ENCODE measurements around the gene ABCB10.
A peak's percentile ranks its signal among the peaks of the same experiment; 100 is the strongest.
"Not testable (repeated sequence)": the region's sequence is repeated elsewhere in the genome, so short reads cannot be mapped to it uniquely, and the experiment has no call there.

Gene ABCB10

GRCh38 chr1:229558460-229559335 is at the start of gene ABCB10:
TSS of gene ABCB10 (minus strand) at chr1:229558707. CDS start at chr1:229558652, 55 bp downstream.
- DNase-seq (ENCODE audit: low spot score): peak; percentile 95

GRCh38 chr1:229607370-229607769 is 48.9 kb upstream of the ABCB10 start:
- DNase-seq (ENCODE audit: low spot score): no peak

GRCh38 chr1:229603371-229604005 is 45.0 kb upstream of the ABCB10 start:
- DNase-seq (ENCODE audit: low spot score): no peak

- DNase-seq (ENCODE audit: low spot score): no peak
Observed at GRCh38 chr1:229600229-229600628, 41.7 kb upstream of the ABCB10 start.

GRCh38 chr1:229599218-229599954 is 40.9 kb upstream of the ABCB10 start:
- DNase-seq (ENCODE audit: low spot score): no peak

- no peak for DNase-seq (ENCODE audit: low spot score)
Observed at GRCh38 chr1:229597877-229598276, 39.4 kb upstream of the ABCB10 start.

GRCh38 chr1:229596925-229597699 is 38.6 kb upstream of the ABCB10 start:
- DNase-seq (ENCODE audit: low spot score): peak; percentile 80

GRCh38 chr1:229595876-229596275 is 37.4 kb upstream of the ABCB10 start:
- DNase-seq (ENCODE audit: low spot score): not testable (repeated sequence)

GRCh38 chr1:229594227-229595008 is 35.9 kb upstream of the ABCB10 start:
- no peak for DNase-seq (ENCODE audit: low spot score)

GRCh38 chr1:229593800-229594199 is 35.3 kb upstream of the ABCB10 start:
- DNase-seq (ENCODE audit: low spot score): no peak

GRCh38 chr1:229590119-229590518 is 31.6 kb upstream of the ABCB10 start:
- no peak for DNase-seq (ENCODE audit: low spot score)

GRCh38 chr1:229585338-229585737 is 26.8 kb upstream of the ABCB10 start:
- DNase-seq (ENCODE audit: low spot score): no peak

- no peak for DNase-seq (ENCODE audit: low spot score)
Observed at GRCh38 chr1:229582715-229583114, 24.2 kb upstream of the ABCB10 start.

GRCh38 chr1:229582011-229582694 is 23.6 kb upstream of the ABCB10 start:
- DNase-seq (ENCODE audit: low spot score): peak; percentile 67

- no peak for DNase-seq (ENCODE audit: low spot score)
Observed at GRCh38 chr1:229581485-229581884, 23.0 kb upstream of the ABCB10 start.

- peak; percentile 62 for DNase-seq (ENCODE audit: low spot score)
Observed at GRCh38 chr1:229579059-229579673, 20.7 kb upstream of the ABCB10 start.

GRCh38 chr1:229578168-229579058 is 19.9 kb upstream of the ABCB10 start:
- DNase-seq (ENCODE audit: low spot score): no peak

GRCh38 chr1:229574679-229575442 is 16.4 kb upstream of the ABCB10 start:
- no peak for DNase-seq (ENCODE audit: low spot score)
